ENCODE results near the gene TMEM250. TPM values are rescaled to one million over a fixed set of nuclear protein-coding genes. Genes with fewer than 3 reads are reported as not detected.

Gene TMEM250
- total RNA-seq, 1 donor from 2014 or later, result 29.8 TPM

- Histone ChIP-seq H3K27ac (ENCODE audit: low read depth, low read length) (no peak overlapping the region), H2AFZ (ENCODE audit: low read depth, low read length) (no peak overlapping the region), H3K9ac (ENCODE audit: low read length) (no peak overlapping the region), H3K27me3 (ENCODE audit: insufficient read depth, low read length) (no peaks in the 10 kb centered on the region), H4K20me1 (ENCODE audit: insufficient read depth, low read length) (peaks cover 75% of the 10 kb centered on the region), H3K4me2 (ENCODE audit: low read length) (no peak overlapping the region), H3K36me3 (ENCODE audit: insufficient read depth, low read length) (no peaks in the 10 kb centered on the region), H3K4me1 (ENCODE audit: insufficient read depth, low read length) (peaks cover 2% of the 10 kb centered on the region), H3K4me3 (ENCODE audit: insufficient read depth, low read depth, low read length) (no peak overlapping the region), H3K9me3 (ENCODE audit: insufficient read depth, low read depth, low read length) (no peaks in the 10 kb centered on the region), H3K79me2 (ENCODE audit: insufficient read depth, low read length) (peaks cover 62% of the 10 kb centered on the region)
- H3K27me3 Mint-ChIP-seq (ENCODE audit: low read depth, unreplicated experiment), result no peaks in the 10 kb centered on the region
- H3K27ac Mint-ChIP-seq (ENCODE audit: unreplicated experiment), result no peak overlapping the region
- FAIRE-seq (no peak), DNase-seq (ENCODE audit: low read depth) (no peak)
- no peak for TF ChIP-seq EZH2 (IDR thresholded peaks at IDR 0.05; ENCODE audit: insufficient read depth, low read length)
- no peak for TF ChIP-seq CTCF (IDR thresholded peaks at IDR 0.05; ENCODE audit: insufficient read depth, low read depth, low read length)
- H3K4me1 Mint-ChIP-seq (ENCODE audit: low read depth, unreplicated experiment), result no peaks in the 10 kb centered on the region
- peaks cover 9% of the 10 kb centered on the region for H3K36me3 Mint-ChIP-seq (ENCODE audit: low read depth, unreplicated experiment)
- no peaks in the 10 kb centered on the region for H3K9me3 Mint-ChIP-seq (ENCODE audit: unreplicated experiment)
- no peak overlapping the region for H3K4me3 Mint-ChIP-seq (ENCODE audit: unreplicated experiment)
Measured at GRCh38 chr9:136075134-136075841, 43.4 kb downstream of the TMEM250 start.

- Mint-ChIP-seq H3K4me3 (ENCODE audit: unreplicated experiment) (no peak overlapping the region), H3K36me3 (ENCODE audit: low read depth, unreplicated experiment) (peaks cover 9% of the 10 kb centered on the region), H3K9me3 (ENCODE audit: unreplicated experiment) (no peaks in the 10 kb centered on the region), H3K27ac (ENCODE audit: unreplicated experiment) (no peak overlapping the region), H3K27me3 (ENCODE audit: low read depth, unreplicated experiment) (no peaks in the 10 kb centered on the region), H3K4me1 (ENCODE audit: low read depth, unreplicated experiment) (no peaks in the 10 kb centered on the region)
- TF ChIP-seq CTCF (IDR thresholded peaks at IDR 0.05; ENCODE audit: insufficient read depth, low read depth, low read length) (no peak), EZH2 (IDR thresholded peaks at IDR 0.05; ENCODE audit: insufficient read depth, low read length) (no peak)
- H3K9me3 ChIP-seq (ENCODE audit: insufficient read depth, low read depth, low read length), result no peaks in the 10 kb centered on the region
- H3K4me2 ChIP-seq (ENCODE audit: low read length), result no peak overlapping the region
- peaks cover 2% of the 10 kb centered on the region for H3K4me1 ChIP-seq (ENCODE audit: insufficient read depth, low read length)
- H2AFZ ChIP-seq (ENCODE audit: low read depth, low read length), result no peak overlapping the region
- H3K9ac ChIP-seq (ENCODE audit: low read length), result no peak overlapping the region
- H3K27me3 ChIP-seq (ENCODE audit: insufficient read depth, low read length), result no peaks in the 10 kb centered on the region
- FAIRE-seq (no peak), DNase-seq (ENCODE audit: low read depth) (no peak)
- no peak overlapping the region for H3K27ac ChIP-seq (ENCODE audit: low read depth, low read length)
- peaks cover 59% of the 10 kb centered on the region for H3K79me2 ChIP-seq (ENCODE audit: insufficient read depth, low read length)
- H4K20me1 ChIP-seq (ENCODE audit: insufficient read depth, low read length), result peaks cover 73% of the 10 kb centered on the region
- H3K4me3 ChIP-seq (ENCODE audit: insufficient read depth, low read depth, low read length), result no peak overlapping the region
- H3K36me3 ChIP-seq (ENCODE audit: insufficient read depth, low read length), result no peaks in the 10 kb centered on the region
Measured at GRCh38 chr9:136074706-136075105, 44.0 kb downstream of the TMEM250 start.

Other genes with a start within 250 kb of the TMEM250 start
- gene CAMSAP1, start 211.3 kb downstream of the TMEM250 start, total RNA-seq, result 27.3 and 34.8 TPM in 2 replicates
- gene UBAC1, start 157.5 kb downstream of the TMEM250 start, total RNA-seq, result 31.8 and 32.5 TPM in 2 replicates
- 31.3 and 34.0 TPM in 2 replicates for gene NACC2, start 23.6 kb downstream of the TMEM250 start, total RNA-seq
- not detected in 2 replicates for gene LHX3, start 86.3 kb upstream of the TMEM250 start, total RNA-seq
- gene QSOX2, start 126.9 kb upstream of the TMEM250 start, total RNA-seq, result 20.4 and 20.9 TPM in 2 replicates
- 0.09 TPM in 1 of 2 replicates, not detected in the other for gene CCDC187, start 185.2 kb upstream of the TMEM250 start, total RNA-seq
- 52.6 and 59.4 TPM in 2 replicates for gene GPSM1, start 208.7 kb upstream of the TMEM250 start, total RNA-seq
- gene DNLZ, start 244.9 kb upstream of the TMEM250 start, total RNA-seq, result 14.0 and 17.4 TPM in 2 replicates

Data from astrocyte (in vitro differentiated cells and primary cell).